Endothelial cell of umbilical vein (primary cell): ENCODE measurements around the gene GPD2. TPM values are rescaled to one million over a fixed set of nuclear protein-coding genes. Genes with fewer than 3 reads are reported as not detected.

Experiments used
- Bru-seq: library from RNA; stranded (reverse); fragments of 400-500 nt; gene quantifications from one replicate; lab custom pipeline; 2021; lab: Mats Ljungman, UMichigan
- BruChase-seq, 2 experiments: library from RNA; stranded (reverse); fragments of 400-500 nt; gene quantifications; one replicate each; lab custom pipeline; 2021; lab: Mats Ljungman, UMichigan
- BruUV-seq: library from RNA; stranded (reverse); fragments of 400-500 nt; replicated peaks from 2 replicates; lab custom pipeline; 2021; lab: Mats Ljungman, UMichigan
- CTCF ChIA-PET: fragments of 300-600, 350-600 bp; sonication (Branson Sonifier 250); formaldehyde crosslinking; loops from one replicate; lab custom pipeline; 2021; ENCODE audit warnings: antibody characterized with exemption, inconsistent platforms; lab: Charles Lee
- POLR2A ChIA-PET: fragments of 300-600, 350-600 bp; sonication (Branson Sonifier 250); formaldehyde crosslinking; loops from one replicate; lab custom pipeline; 2021; ENCODE audit warnings: antibody characterized with exemption, inconsistent platforms; lab: Charles Lee
- DNase-seq: peaks from one replicate; pipeline ENCODE4 v3.0.0-alpha.2; 2011; ENCODE audit warnings: low read depth, low spot score
- FAIRE-seq: peaks from 2 replicates; lab custom pipeline; 2011; peaks lifted over from hg19 to GRCh38; lab: Jason Lieb, UNC
- H2AFZ ChIP-seq: 2 replicates; pipeline ENCODE4 v1.6.0; 2012; ENCODE audit warnings: low read depth, low read length, control low read depth, inconsistent platforms
- H3K27ac ChIP-seq: 2 replicates; pipeline ENCODE4 v1.5.1; 2011; ENCODE audit warnings: low read depth, mild to moderate bottlenecking, control low read depth, low read length, moderate library complexity; ENCODE audit not compliant: insufficient read depth
- H3K27me3 ChIP-seq, 2 experiments: 2 replicates each; pipeline versions ENCODE4 v1.6.0 to v1.6.1; 2011; ENCODE audit warnings: low read length in 2 of 2, mixed read lengths in 1 of 2; ENCODE audit not compliant: control insufficient read depth in 2 of 2, insufficient read depth in 2 of 2
- H3K36me3 ChIP-seq, 2 experiments: 2 replicates in 1 of 2; 3 replicates in 1 of 2; pipeline ENCODE4 v1.5.1; 2011; ENCODE audit warnings: low read length in 2 of 2, mild to moderate bottlenecking in 1 of 2, moderate library complexity in 1 of 2; ENCODE audit not compliant: control insufficient read depth in 2 of 2, insufficient read depth in 2 of 2; ENCODE audit errors: extremely low read depth in 1 of 2
- H3K4me1 ChIP-seq: 3 replicates; pipeline ENCODE4 v1.5.1; 2011; ENCODE audit warnings: mild to moderate bottlenecking, low read length; ENCODE audit not compliant: control insufficient read depth, insufficient read depth; ENCODE audit errors: extremely low read depth
- H3K4me2 ChIP-seq: 2 replicates; pipeline ENCODE4 v1.6.1; 2011; ENCODE audit warnings: low read length, control low read depth, mixed read lengths; ENCODE audit not compliant: insufficient read depth
- H3K4me3 ChIP-seq, 3 experiments: fragments of 200-600 bp in 1 of 3; sonication (generic), shearing (Covaris generic) in 1 of 3; replicated peaks in 1 of 3; 2 replicates each; pipeline ENCODE4 v1.5.1; 2011 to 2016; ENCODE audit warnings: control low read depth in 3 of 3, low read length in 3 of 3, mild to moderate bottlenecking in 2 of 3, inconsistent platforms in 1 of 3, low read depth in 1 of 3, moderate library complexity in 1 of 3; ENCODE audit not compliant: insufficient read depth in 1 of 3
- H3K79me2 ChIP-seq: 2 replicates; pipeline ENCODE4 v1.6.0; 2012; ENCODE audit warnings: low read length, inconsistent platforms; ENCODE audit not compliant: control insufficient read depth, insufficient read depth
- H3K9ac ChIP-seq: replicated peaks from 2 replicates; pipeline ENCODE3; 2011; ENCODE audit warnings: low read length, control low read depth; ENCODE audit not compliant: insufficient read depth; ENCODE audit errors: extremely low read depth
- H3K9me1 ChIP-seq: replicated peaks from 3 replicates; pipeline ENCODE4 v1.6.0; 2011; ENCODE audit warnings: mild to moderate bottlenecking, low read length; ENCODE audit not compliant: control insufficient read depth, insufficient read depth; ENCODE audit errors: extremely low read depth
- H3K9me3 ChIP-seq: replicated peaks from 2 replicates; pipeline ENCODE4 v1.5.1; 2012; ENCODE audit warnings: low read length, inconsistent platforms; ENCODE audit not compliant: control insufficient read depth, insufficient read depth
- H4K20me1 ChIP-seq: replicated peaks from 2 replicates; pipeline ENCODE3; 2011; ENCODE audit warnings: mild to moderate bottlenecking, low read length; ENCODE audit not compliant: control insufficient read depth, insufficient read depth; ENCODE audit errors: extremely low read depth
- CTCF ChIP-seq, 2 donors: IDR thresholded peaks; 1 replicate in 1 of 2; 2 replicates in 1 of 2; pipeline ENCODE4 v1.5.1; 2011; ENCODE audit warnings: low read length in 2 of 2, mild to moderate bottlenecking in 2 of 2, moderate library complexity in 2 of 2, control low read depth in 1 of 2, inconsistent platforms in 1 of 2, low read depth in 1 of 2; ENCODE audit not compliant: insufficient read depth in 1 of 2; ENCODE audit errors: extremely low read depth in 1 of 2
- EZH2 ChIP-seq: IDR thresholded peaks from 2 replicates; pipeline ENCODE4 v1.6.1; 2012; ENCODE audit warnings: borderline replicate concordance, low read depth, mild to moderate bottlenecking, moderate library complexity, low read length, inconsistent platforms; ENCODE audit not compliant: severe bottlenecking
- FOS ChIP-seq: IDR thresholded peaks from 2 replicates; pipeline ENCODE4 v1.6.1; 2011; ENCODE audit warnings: mild to moderate bottlenecking, low read length, moderate library complexity, borderline replicate concordance; ENCODE audit not compliant: insufficient read depth
- GATA2 ChIP-seq: IDR thresholded peaks from 2 replicates; pipeline ENCODE4 v1.7.0; 2011; ENCODE audit warnings: low read depth, mild to moderate bottlenecking, moderate library complexity, mixed read lengths, low read length; ENCODE audit not compliant: insufficient read length, insufficient read depth
- JUN ChIP-seq: IDR thresholded peaks from 2 replicates; pipeline ENCODE4 v1.6.1; 2011; ENCODE audit warnings: borderline replicate concordance, low read depth; ENCODE audit not compliant: insufficient read length, insufficient read depth
- MAX ChIP-seq: IDR thresholded peaks from 2 replicates; pipeline ENCODE4 v1.6.1; 2011; ENCODE audit not compliant: insufficient read depth, insufficient read length
- MYC ChIP-seq: IDR thresholded peaks from one replicate; pipeline ENCODE4 v1.6.1; 2011; ENCODE audit warnings: mild to moderate bottlenecking, low read depth, low read length
- POLR2A ChIP-seq: IDR thresholded peaks from 2 replicates; pipeline ENCODE4 v1.6.1; 2012; ENCODE audit warnings: low read depth, mild to moderate bottlenecking, control low read depth, low read length
- POLR2AphosphoS5 ChIP-seq: IDR thresholded peaks from 2 replicates; pipeline ENCODE4 v1.6.1; 2012; ENCODE audit warnings: low read depth, mild to moderate bottlenecking, control low read depth, low read length, moderate library complexity; ENCODE audit not compliant: insufficient read depth
- dilution Hi-C: fragments of 300-500 bp; cut with MboI; formaldehyde crosslinking; loops from one replicate; pipeline ENCODE4 v1.15.0; 2019; ENCODE audit warnings: low sequenced_read_pairs; ENCODE audit not compliant: extremely low pct_ligation_motif_present
- intact Hi-C: fragments of 100-400 bp; cut with micrococcal nuclease; formaldehyde crosslinking; loops from one replicate; pipeline ENCODE4 v1.10.0; 2022
- long read RNA-seq: library from polyadenylated mRNA; stranded (forward); transcript quantifications from one replicate; pipeline ENCODE4 v2.0.0, GENCODE V29; 2021
- polyA minus RNA-seq, 3 experiments: library from RNA; depleted of rRNA, polyadenylated mRNA; stranded (reverse); fragments of >200 nt; gene quantifications; 1 replicate in 1 of 3; 2 replicates in 2 of 3; pipeline ENCODE4 v1.2.3, GENCODE V29; 2011
- polyA plus RNA-seq, 4 experiments: library from polyadenylated mRNA; depleted of rRNA in 3 of 4; stranded (reverse) in 3 of 4; unstranded in 1 of 4; fragments of >200 nt; gene quantifications; 2 replicates each; pipeline versions ENCODE4 v1.2.1 to v1.2.3, GENCODE V29; 2011 to 2012; ENCODE audit warnings: missing spikeins in 1 of 4
- total RNA-seq: library from RNA; stranded (reverse); gene quantifications from 2 replicates; pipeline ENCODE4 v1.2.3, GENCODE V29; 2021

Gene GPD2
- total RNA-seq, result 29.3 and 37.0 TPM in 2 replicates
- 5.2 and 6.6 TPM in 2 replicates for polyA plus RNA-seq
- polyA plus RNA-seq (2011; cell fraction: cytosol; rRNA removed), result 7.1 and 7.2 TPM in 2 replicates
- polyA plus RNA-seq (2011; cell fraction: nucleus; rRNA removed), result 12.1 and 14.2 TPM in 2 replicates
- 19.9 and 26.6 TPM in 2 replicates for polyA plus RNA-seq (2012)
- polyA minus RNA-seq, result 56.9 and 58.6 TPM in 2 replicates
- polyA minus RNA-seq (2011; cell fraction: cytosol; rRNA and poly(A)+ RNA removed), result 36.3 TPM
- polyA minus RNA-seq (2011; cell fraction: nucleus; rRNA and poly(A)+ RNA removed), result 21.3 and 30.3 TPM in 2 replicates
- Bru-seq, nascent RNA, result percentile 74 among the genes with signal in this experiment
- BruChase-seq, experiment 1, labeled RNA remaining after a 6-hour chase, result percentile 64 among the genes with signal in this experiment
- percentile 53 among the genes with signal in this experiment for BruChase-seq, experiment 2, labeled RNA remaining after a 2-hour chase
- long read RNA-seq, partial matches to known transcripts, result 0 of 10 reads
- long read RNA-seq, other reads (novel, unspliced or antisense), result 9 of 10 reads

- Histone ChIP-seq H2AFZ (peak within 1 kb of the TSS; percentile 91), H3K27me3 (no peaks in the 10 kb centered on the region), H3K27ac (peak within 1 kb of the TSS; percentile 92), H3K36me3 (no peaks in the 10 kb centered on the region), H3K9me3 (no peaks in the 10 kb centered on the region), H4K20me1 (no peaks in the 10 kb centered on the region), H3K79me2 (peaks cover 3% of the 10 kb centered on the region), H3K4me1 (peaks cover 20% of the 10 kb centered on the region), H3K4me3 (peak within 1 kb of the TSS; percentile 43 to 71 (median 58)), H3K4me2 (peak within 1 kb of the TSS; percentile 81), H3K9me1 (no peaks in the 10 kb centered on the region), H3K9ac (peak within 1 kb of the TSS; percentile 92)
- no peak for TF ChIP-seq EZH2
- no peak for TF ChIP-seq FOS
- TF ChIP-seq CTCF (IDR thresholded peaks at IDR 0.05; ENCODE audit: extremely low read depth in 1 of 2, insufficient read depth in 1 of 2, low read depth in 1 of 2, low read length in 2 of 2), result no peak
- no peak for TF ChIP-seq GATA2
- TF ChIP-seq POLR2A, result peak; percentile 56
- TF ChIP-seq POLR2AphosphoS5, result peak; percentile 44
- TF ChIP-seq JUN, result no peak
- TF ChIP-seq MAX, result no peak
- TF ChIP-seq MYC, result no peak
- ChIA-PET POLR2A (interaction anchor here (1.3 kb wide), 1 partner anchor 94 kb away, joined by 3 read pairs; no protein-coding TSS in a partner anchor), CTCF (interaction anchor here (0.7 to 1.0 kb wide), 4 partner anchors 28 to 1063 kb away, joined by 3 to 5 read pairs (median 4); no protein-coding TSS in a partner anchor)
- DNase-seq, result peak; percentile 81
- dilution Hi-C loops, result no loop called here
- TSS peak; percentile 77 for BruUV-seq
- peak; percentile 79 for FAIRE-seq
- intact Hi-C loops, result loop anchor here (1.0 to 5.0 kb wide), 5 partner anchors 28 to 746 kb away; partner anchors contain the start of gene NR4A2
These were observed at the start of gene GPD2 for GRCh38 chr2:156435718-156436496. TSS of gene GPD2 (plus strand) at chr2:156436379. CDS start at chr2:156476106, 39,727 bp downstream.
